Smooth muscle cell (in vitro differentiated cells): Measurements from ENCODE around the gene HIVEP3. TPM values are rescaled to one million over a fixed set of nuclear protein-coding genes. Genes with fewer than 3 reads are reported as not detected.
A peak's percentile ranks its signal among the peaks of the same experiment; 100 is the strongest.

Source experiments
- DNase-seq: peaks from one replicate; lab custom pipeline; 2025; ENCODE audit not compliant: unreplicated experiment; lab: John Stamatoyannopoulos, UW
- H2AFZ ChIP-seq: fragments of 200-600 bp; sonication (generic); 2 replicates; pipeline ENCODE4 v1.6.0; 2016; ENCODE audit warnings: antibody characterized with exemption, low read depth, mild to moderate bottlenecking
- H3F3A ChIP-seq: fragments of 200-600 bp; sonication (generic); 2 replicates; pipeline ENCODE4 v1.6.0; 2017; ENCODE audit warnings: antibody characterized with exemption, low read depth
- H3K27ac ChIP-seq: fragments of 200-600 bp; sonication (generic); 2 replicates; pipeline ENCODE4 v1.5.1; 2016; ENCODE audit warnings: low read depth, mild to moderate bottlenecking
- H3K27me3 ChIP-seq: fragments of 200-600 bp; sonication (generic); 2 replicates; pipeline ENCODE4 v1.6.1; 2016; ENCODE audit warnings: low read depth, mild to moderate bottlenecking
- H3K36me3 ChIP-seq: fragments of 200-600 bp; sonication (generic); 2 replicates; pipeline ENCODE4 v1.5.1; 2016; ENCODE audit warnings: low read depth
- H3K4me1 ChIP-seq: fragments of 200-600 bp; sonication (generic); 2 replicates; pipeline ENCODE4 v1.5.1; 2016; ENCODE audit warnings: low read depth
- H3K4me2 ChIP-seq: fragments of 200-600 bp; sonication (generic); 2 replicates; pipeline ENCODE4 v1.6.0; 2016; ENCODE audit warnings: mild to moderate bottlenecking
- H3K4me3 ChIP-seq: fragments of 200-600 bp; sonication (generic); 2 replicates; pipeline ENCODE4 v1.5.1; 2016; ENCODE audit warnings: mild to moderate bottlenecking
- H3K79me2 ChIP-seq: fragments of 200-600 bp; sonication (generic); 2 replicates; pipeline ENCODE4 v1.6.0; 2016; ENCODE audit warnings: low read depth, mild to moderate bottlenecking
- H3K9ac ChIP-seq: fragments of 200-600 bp; sonication (generic); 2 replicates; pipeline ENCODE4 v1.6.0; 2016; ENCODE audit warnings: low read depth
- H3K9me3 ChIP-seq: fragments of 200-600 bp; sonication (generic); replicated peaks from 2 replicates; pipeline ENCODE4 v1.5.1; 2016; ENCODE audit warnings: low read depth
- H4K20me1 ChIP-seq: fragments of 200-600 bp; sonication (generic); 2 replicates; pipeline ENCODE4 v1.6.0; 2016; ENCODE audit warnings: low read depth
- CTCF ChIP-seq: fragments of 200-600 bp; sonication (generic); IDR thresholded peaks from 2 replicates; pipeline ENCODE4 v1.5.1; 2017; ENCODE audit warnings: borderline replicate concordance, mild to moderate bottlenecking, antibody characterized with exemption; ENCODE audit not compliant: insufficient read depth, poor library complexity, severe bottlenecking
- WGBS: methylation state at CpG from one replicate; pipeline ENCODE4 v1.1.7; 2016; ENCODE audit warnings: low lambda C conversion rate; 5-methylcytosine and 5-hydroxymethylcytosine counted together
- polyA plus RNA-seq: library from polyadenylated mRNA; unstranded; fragments of >200 nt; fragmentation: Nextera tagmentation; extraction: Ambion mirVana; gene quantifications from 2 replicates; pipeline ENCODE4 v1.2.1, GENCODE V29; 2016
- total RNA-seq: library from RNA; depleted of rRNA; stranded (reverse); fragments of >200 nt; gene quantifications from 2 replicates; pipeline ENCODE4 v1.2.3, GENCODE V29; 2014

Gene HIVEP3
- total and polyA plus RNA-seq, 2 experiments from 2014 or later = 2.1 to 6.4 TPM

- H3K27me3 ChIP-seq = no peaks in the 10 kb centered on the region
- H3K9me3 ChIP-seq = no peaks in the 10 kb centered on the region
- no peaks in the 10 kb centered on the region for H4K20me1 ChIP-seq
- H3K9ac ChIP-seq = no peak overlapping the region
- H3K4me3 ChIP-seq = no peak overlapping the region
- 91% methylated on average over 7 of the region's 7 CpGs for WGBS
- TF ChIP-seq CTCF = no peak
- no peaks in the 10 kb centered on the region for H3K4me1 ChIP-seq
- H3K27ac ChIP-seq = no peak overlapping the region
- no peaks in the 10 kb centered on the region for H3K36me3 ChIP-seq
- DNase-seq = no peak
- H3K4me2 ChIP-seq = no peak overlapping the region
- H3K79me2 ChIP-seq = peaks cover 47% of the 10 kb centered on the region
- no peak overlapping the region for H2AFZ ChIP-seq
- H3F3A ChIP-seq = no peaks in the 10 kb centered on the region
These were observed 276.7 kb downstream of the HIVEP3 start for GRCh38 chr1:41641941-41642527.

- TF ChIP-seq CTCF = no peak
- WGBS = 79% methylated on average over 3 of the region's 3 CpGs
These were observed 277.3 kb downstream of the HIVEP3 start for GRCh38 chr1:41641475-41641814.

GRCh38 chr1:41640756-41641474 is 277.8 kb downstream of the HIVEP3 start:
- H3K27ac ChIP-seq = peak overlapping the region; percentile 97
- H2AFZ ChIP-seq = no peak overlapping the region
- H3K36me3 ChIP-seq = no peaks in the 10 kb centered on the region
- H4K20me1 ChIP-seq = no peaks in the 10 kb centered on the region
- no peaks in the 10 kb centered on the region for H3K9me3 ChIP-seq
- TF ChIP-seq CTCF = no peak
- H3F3A ChIP-seq = no peaks in the 10 kb centered on the region
- no peak overlapping the region for H3K9ac ChIP-seq
- DNase-seq = no peak
- peaks cover 49% of the 10 kb centered on the region for H3K79me2 ChIP-seq
- no peak overlapping the region for H3K4me3 ChIP-seq
- 95% methylated on average over 8 of the region's 8 CpGs for WGBS
- no peaks in the 10 kb centered on the region for H3K27me3 ChIP-seq
- no peak overlapping the region for H3K4me2 ChIP-seq
- H3K4me1 ChIP-seq = no peaks in the 10 kb centered on the region

More at GRCh38 chr1:41641475-41641814, 277.3 kb downstream of the HIVEP3 start:
- DNase-seq = no peak
- Histone ChIP-seq H3K9ac (no peak overlapping the region), H3K27ac (no peak overlapping the region), H3K4me1 (no peaks in the 10 kb centered on the region), H2AFZ (no peak overlapping the region), H3K9me3 (no peaks in the 10 kb centered on the region), H3F3A (no peaks in the 10 kb centered on the region), H4K20me1 (no peaks in the 10 kb centered on the region), H3K36me3 (no peaks in the 10 kb centered on the region), H3K79me2 (peaks cover 44% of the 10 kb centered on the region), H3K27me3 (no peaks in the 10 kb centered on the region), H3K4me2 (no peak overlapping the region), H3K4me3 (no peak overlapping the region)
